Testis (tissue), 3 donors: ENCODE measurements around the gene STS. TPM values are rescaled to one million over a fixed set of nuclear protein-coding genes. Genes with fewer than 3 reads are reported as not detected.

Experiments used
- DNase-seq: peaks from one replicate; pipeline ENCODE4 v3.0.0-alpha.2; 2019
- H3K27ac ChIP-seq, 2 donors: fragments of 200-600 bp; sonication (generic); one replicate each; pipeline ENCODE4 v1.5.1; 2019
- H3K27me3 ChIP-seq: fragments of 200-600 bp; sonication (generic); one replicate; pipeline ENCODE4 v1.5.1; 2019
- H3K36me3 ChIP-seq: fragments of 200-600 bp; sonication (generic); one replicate; pipeline ENCODE4 v1.5.1; 2017; ENCODE audit warnings: low read depth; ENCODE audit errors: missing control alignments
- H3K4me1 ChIP-seq: fragments of 200-600 bp; sonication (generic); one replicate; pipeline ENCODE4 v1.5.1; 2019
- H3K4me3 ChIP-seq, 2 donors: fragments of 200-600 bp; sonication (generic); one replicate each; pipeline ENCODE4 v1.5.1; 2017 to 2019
- H3K9me3 ChIP-seq: fragments of 200-600 bp; sonication (generic); one replicate; pipeline ENCODE4 v1.5.1; 2017
- CTCF ChIP-seq, 3 experiments: fragments of 450-650 bp in 2 of 3; fragments of 200-600 bp in 1 of 3; sonication (generic) in 1 of 3; IDR thresholded peaks; one replicate each; pipeline ENCODE4 v1.5.1; 2016 to 2019; ENCODE audit warnings: antibody characterized with exemption in 3 of 3, mild to moderate bottlenecking in 2 of 3, moderate library complexity in 1 of 3
- POLR2A ChIP-seq: fragments of 450-650 bp; IDR thresholded peaks from one replicate; pipeline ENCODE4 v1.6.1; 2017; ENCODE audit warnings: antibody characterized with exemption, mild to moderate bottlenecking, moderate library complexity
- WGBS, 2 donors: methylation state at CpG; one replicate each; pipeline ENCODE4 v1.1.5; 2018; 5-methylcytosine and 5-hydroxymethylcytosine counted together
- intact Hi-C: fragments of 100-400 bp; cut with DNase I; formaldehyde crosslinking; loops from one replicate; pipeline ENCODE4 v1.15.1; 2023; ENCODE audit warnings: low total_unique reads
- polyA plus RNA-seq: library from polyadenylated mRNA; stranded (reverse); fragments of 350-450 nt; fragmentation: Illumina TruSeq; extraction: RNeasy Lipid Tissue Mini Kit (QIAGEN cat#74804); gene quantifications from one replicate; pipeline ENCODE4 v1.2.3, GENCODE V29; 2014; ENCODE audit warnings: low read depth, low replicate concordance; ENCODE audit not compliant: insufficient read depth
- total RNA-seq, 2 donors: library from RNA; depleted of rRNA; stranded (reverse); fragments of >200 nt; gene quantifications; one replicate each; pipeline ENCODE4 v1.2.3, GENCODE V29; 2016

The STS gene
- total and polyA plus RNA-seq, 3 donors from 2014 or later = 3.5 to 5.0 (median 4.6) TPM

- TF ChIP-seq CTCF (IDR thresholded peaks at IDR 0.05) (no peak), POLR2A (no peak)
- Histone ChIP-seq H3K9me3 (no peaks in the 10 kb centered on the region), H3K4me1 (no peaks in the 10 kb centered on the region), H3K27ac (no peak overlapping the region), H3K4me3 (no peak overlapping the region), H3K27me3 (no peaks in the 10 kb centered on the region), H3K36me3 (no peaks in the 10 kb centered on the region)
- no peak for DNase-seq
- 100% methylated on average over 4 to 6 of the region's 6 CpGs for WGBS, 2 donors
- intact Hi-C loops = no loop called here
Observed at GRCh38 chrX:7111518-7111917, 36.0 kb upstream of the STS start.

- no peaks in the 10 kb centered on the region for H3K9me3 ChIP-seq
- H3K4me3 ChIP-seq = no peak overlapping the region
- intact Hi-C loops = no loop called here
- WGBS, 2 donors = 95 to 99% methylated on average over 7 of the region's 7 CpGs
- H3K27me3 ChIP-seq = no peaks in the 10 kb centered on the region
- H3K27ac ChIP-seq = no peak overlapping the region
- TF ChIP-seq POLR2A (no peak), CTCF (IDR thresholded peaks at IDR 0.05) (no peak)
- H3K4me1 ChIP-seq = no peaks in the 10 kb centered on the region
- no peaks in the 10 kb centered on the region for H3K36me3 ChIP-seq
- no peak for DNase-seq
Observed at GRCh38 chrX:7112071-7112470, 35.4 kb upstream of the STS start.

- intact Hi-C loops = no loop called here
- peak; percentile 15 for DNase-seq
- WGBS, 2 donors = 50 to 53% methylated on average over 6 of the region's 6 CpGs
- TF ChIP-seq CTCF (IDR thresholded peaks at IDR 0.05) = no peak
- TF ChIP-seq POLR2A = no peak
- Histone ChIP-seq H3K4me1 (no peaks in the 10 kb centered on the region), H3K27ac (no peak overlapping the region), H3K4me3 (no peak overlapping the region), H3K36me3 (no peaks in the 10 kb centered on the region), H3K9me3 (no peaks in the 10 kb centered on the region), H3K27me3 (no peaks in the 10 kb centered on the region)
Observed at GRCh38 chrX:7115557-7115956, 32.0 kb upstream of the STS start.

GRCh38 chrX:7116081-7116480 lies 31.4 kb upstream of the STS start:
- Histone ChIP-seq H3K27me3 (no peaks in the 10 kb centered on the region), H3K27ac (no peak overlapping the region), H3K4me1 (no peaks in the 10 kb centered on the region), H3K36me3 (no peaks in the 10 kb centered on the region), H3K9me3 (no peaks in the 10 kb centered on the region), H3K4me3 (no peak overlapping the region)
- TF ChIP-seq CTCF (IDR thresholded peaks at IDR 0.05) = no peak
- TF ChIP-seq POLR2A = no peak
- intact Hi-C loops = no loop called here
- no peak for DNase-seq
- WGBS, 2 donors = 100% methylated on average over 2 to 3 of the region's 3 CpGs

GRCh38 chrX:7117587-7117986 lies 29.9 kb upstream of the STS start:
- Histone ChIP-seq H3K27me3 (no peaks in the 10 kb centered on the region), H3K36me3 (no peaks in the 10 kb centered on the region), H3K4me3 (no peak overlapping the region), H3K9me3 (no peaks in the 10 kb centered on the region), H3K4me1 (no peaks in the 10 kb centered on the region), H3K27ac (no peak overlapping the region)
- 94 to 100% methylated on average over 2 to 3 of the region's 3 CpGs for WGBS, 2 donors
- no peak for DNase-seq
- TF ChIP-seq POLR2A (no peak), CTCF (IDR thresholded peaks at IDR 0.05) (no peak)
- intact Hi-C loops = no loop called here
